Mononuclear cell (primary cell): ENCODE measurements around the gene SLC6A1. TPM values are rescaled to one million over a fixed set of nuclear protein-coding genes. Genes with fewer than 3 reads are reported as not detected.

ENCODE experiments used
- H3K27me3 ChIP-seq: 2 replicates; pipeline ENCODE4 v1.6.0; 2011; ENCODE audit warnings: low read length, control low read depth; ENCODE audit not compliant: insufficient read depth
- H3K4me1 ChIP-seq: 2 replicates; pipeline ENCODE4 v1.5.1; 2011; ENCODE audit warnings: mild to moderate bottlenecking, low read length, control low read depth; ENCODE audit not compliant: insufficient read depth
- H3K4me3 ChIP-seq: 2 replicates; pipeline ENCODE4 v1.5.1; 2011; ENCODE audit warnings: mild to moderate bottlenecking, low read length, moderate library complexity
- H3K9me3 ChIP-seq: 2 replicates; pipeline ENCODE4 v1.5.1; 2011; ENCODE audit warnings: low read depth, mild to moderate bottlenecking, control low read depth, low read length
- total RNA-seq: library from RNA; depleted of rRNA; stranded (reverse); fragments of >200 nt; gene quantifications from one replicate; pipeline ENCODE4 v1.2.3, GENCODE V29; 2012

The SLC6A1 gene
- total RNA-seq, 1 donor, result under 0.01 TPM

DNA sequence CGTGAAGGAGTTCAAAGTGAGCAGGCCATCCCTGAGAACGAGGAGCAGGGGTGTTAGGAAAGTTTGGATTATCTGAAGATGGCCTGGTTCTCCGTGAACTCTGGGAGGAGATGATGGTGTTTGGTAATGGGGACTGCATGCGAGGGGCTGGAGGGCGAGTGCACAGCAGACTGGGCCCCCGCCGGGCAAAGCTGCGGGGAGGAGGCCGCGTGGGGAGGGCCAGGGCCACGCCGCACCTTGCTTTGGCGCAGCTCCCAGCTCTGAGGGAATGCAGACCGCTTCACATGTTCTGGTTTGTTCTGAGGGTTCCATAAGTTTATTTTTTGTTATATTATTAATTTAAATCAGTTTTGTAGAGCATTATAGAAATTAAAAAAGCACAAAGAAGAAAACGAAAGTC lies 22.2 kb downstream of the SLC6A1 start:
- H3K4me3 ChIP-seq, result no peak overlapping the region
- H3K4me1 ChIP-seq, result no peaks in the 10 kb centered on the region
- H3K9me3 ChIP-seq, result no peaks in the 10 kb centered on the region
- H3K27me3 ChIP-seq, result no peaks in the 10 kb centered on the region

DNA sequence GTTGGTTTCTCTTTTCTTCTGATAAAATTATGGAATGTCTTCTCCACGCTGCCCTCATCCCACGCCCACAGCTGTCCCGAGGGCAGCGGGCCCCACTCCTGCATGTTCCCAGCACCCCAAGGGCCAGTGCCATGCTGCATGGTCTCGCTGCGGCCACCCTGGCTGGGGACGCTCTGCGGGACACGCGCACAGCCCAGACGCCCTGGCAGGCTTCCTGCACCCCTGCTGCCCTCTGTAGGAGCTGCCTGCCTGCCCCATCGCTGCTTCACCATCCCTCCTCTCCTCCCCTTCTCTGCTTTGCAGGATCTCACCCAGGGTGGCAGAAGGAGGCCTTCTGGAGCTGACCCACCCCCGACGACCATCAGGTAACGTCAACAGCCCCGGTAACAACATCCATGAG lies 22.8 kb downstream of the SLC6A1 start:
- Histone ChIP-seq H3K9me3 (no peaks in the 10 kb centered on the region), H3K27me3 (no peaks in the 10 kb centered on the region), H3K4me1 (no peaks in the 10 kb centered on the region), H3K4me3 (no peak overlapping the region)

DNA sequence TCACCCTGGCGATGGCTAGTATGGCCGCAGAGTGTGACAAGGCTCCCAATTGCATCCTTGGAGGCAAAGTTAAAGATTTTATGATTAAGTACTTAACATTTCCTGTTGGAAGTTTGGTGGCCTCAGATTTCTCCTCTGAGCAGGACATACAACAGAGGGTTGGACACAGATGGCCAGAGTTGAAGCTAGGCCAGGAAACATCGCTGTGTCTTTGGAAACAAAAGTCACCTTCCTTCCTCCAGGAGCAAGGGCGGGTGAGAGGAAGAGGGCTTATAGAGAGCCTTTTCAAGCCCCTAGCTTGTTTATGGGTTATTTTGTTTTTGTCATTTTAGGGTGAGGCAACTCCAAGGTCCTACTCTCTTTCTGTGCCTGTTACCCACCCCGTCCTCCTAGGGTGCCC lies 24.2 kb downstream of the SLC6A1 start:
- Histone ChIP-seq H3K4me3 (no peak overlapping the region), H3K9me3 (no peaks in the 10 kb centered on the region)

DNA sequence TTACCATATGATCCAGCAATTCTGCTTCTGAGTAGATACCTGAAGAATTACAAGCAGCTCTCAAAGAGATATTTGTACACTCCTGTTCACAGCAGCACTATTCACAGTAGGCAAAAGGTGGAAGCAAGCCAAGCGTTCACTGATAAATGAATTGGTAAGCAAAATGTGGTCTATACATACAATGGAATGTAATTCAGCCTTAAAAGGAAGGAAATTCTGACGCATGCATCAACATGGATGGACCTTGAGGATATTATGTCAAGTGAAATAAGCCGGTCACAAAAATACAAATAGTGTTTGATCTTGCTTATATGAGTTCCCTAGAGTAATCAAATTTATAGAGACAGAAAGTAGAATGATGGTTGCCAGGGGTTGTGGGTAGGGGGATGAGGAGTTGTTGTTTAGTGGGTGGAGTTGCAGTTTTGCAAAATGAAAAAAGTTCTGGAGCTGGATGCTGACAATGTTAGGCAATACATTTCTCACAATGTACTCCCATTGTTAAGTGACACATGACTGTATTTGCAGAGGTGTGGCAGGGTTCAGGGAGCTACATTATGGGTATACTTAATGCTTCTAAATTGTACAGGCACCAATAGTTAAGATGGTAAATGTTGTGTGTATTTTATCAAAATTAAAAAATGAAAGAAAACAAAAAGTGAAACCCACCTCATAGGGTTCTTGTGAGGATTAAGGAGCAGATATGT lies 26.7 kb downstream of the SLC6A1 start:
- Histone ChIP-seq H3K4me3 (no peak overlapping the region), H3K27me3 (no peaks in the 10 kb centered on the region), H3K9me3 (no peaks in the 10 kb centered on the region), H3K4me1 (no peaks in the 10 kb centered on the region)

More for the DNA sequence above, 24.2 kb downstream of the SLC6A1 start:
- no peaks in the 10 kb centered on the region for H3K4me1 ChIP-seq
- no peaks in the 10 kb centered on the region for H3K27me3 ChIP-seq

DNA sequence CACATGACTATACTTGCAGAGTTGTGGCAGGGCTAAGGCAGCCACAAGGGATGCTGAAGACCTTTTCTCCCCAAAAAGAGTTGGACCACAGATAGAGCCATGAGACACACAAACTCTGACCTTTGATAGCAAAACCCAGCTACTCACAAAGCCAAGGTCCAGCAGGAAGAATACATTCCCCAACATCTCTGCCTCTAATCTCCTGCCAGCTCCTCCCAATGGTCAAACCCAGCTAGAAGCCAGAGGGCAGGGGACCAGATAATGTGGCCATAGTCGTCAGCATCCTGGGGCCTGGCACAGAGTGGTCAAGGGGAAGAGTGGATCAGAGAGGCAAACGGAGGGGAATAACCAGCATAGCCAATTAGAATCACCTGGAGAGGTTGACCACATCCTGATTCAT lies 28.2 kb downstream of the SLC6A1 start:
- H3K4me3 ChIP-seq, result no peak overlapping the region
- H3K4me1 ChIP-seq, result no peaks in the 10 kb centered on the region
- no peaks in the 10 kb centered on the region for H3K9me3 ChIP-seq
- no peaks in the 10 kb centered on the region for H3K27me3 ChIP-seq

DNA sequence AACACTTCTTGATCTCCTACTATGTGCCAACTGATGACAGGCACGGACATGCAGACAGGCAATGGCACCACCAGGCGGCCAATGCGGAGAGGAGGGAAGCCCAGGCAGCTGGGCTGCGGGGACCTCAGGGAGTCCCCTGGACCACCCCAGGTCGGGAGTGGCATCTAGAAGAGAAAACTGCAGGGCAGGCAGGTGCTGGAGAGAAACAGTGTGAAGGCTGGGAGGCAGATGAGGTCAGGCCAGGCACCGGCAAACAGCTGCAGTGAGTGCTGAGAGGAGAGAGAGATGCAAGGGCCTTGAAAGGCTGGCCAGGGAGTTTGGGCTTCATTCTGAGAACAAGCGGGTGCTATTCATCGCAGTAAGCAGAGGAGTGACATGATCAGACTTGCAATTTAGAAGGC lies 29.1 kb downstream of the SLC6A1 start:
- no peaks in the 10 kb centered on the region for H3K9me3 ChIP-seq
- no peak overlapping the region for H3K4me3 ChIP-seq

DNA sequence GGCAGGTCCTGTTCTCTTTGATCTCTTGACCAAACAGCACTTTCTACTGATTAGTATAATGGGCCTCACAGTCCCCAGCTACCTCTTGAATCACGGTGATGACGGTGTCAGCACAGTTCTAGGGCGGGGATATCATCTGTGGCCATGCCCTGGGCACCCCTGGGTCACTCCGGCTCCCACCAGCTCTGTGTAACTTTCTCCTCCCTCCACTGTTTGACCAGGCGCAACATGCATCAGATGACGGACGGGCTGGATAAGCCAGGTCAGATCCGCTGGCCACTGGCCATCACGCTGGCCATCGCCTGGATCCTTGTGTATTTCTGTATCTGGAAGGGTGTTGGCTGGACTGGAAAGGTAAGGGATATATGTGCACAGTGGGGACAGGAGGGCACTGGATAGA lies 29.6 kb downstream of the SLC6A1 start:
- Histone ChIP-seq H3K27me3 (no peaks in the 10 kb centered on the region), H3K9me3 (no peaks in the 10 kb centered on the region), H3K4me3 (no peak overlapping the region), H3K4me1 (no peaks in the 10 kb centered on the region)

More for the DNA sequence above, 29.1 kb downstream of the SLC6A1 start:
- H3K27me3 ChIP-seq, result no peaks in the 10 kb centered on the region
- H3K4me1 ChIP-seq, result no peaks in the 10 kb centered on the region

DNA sequence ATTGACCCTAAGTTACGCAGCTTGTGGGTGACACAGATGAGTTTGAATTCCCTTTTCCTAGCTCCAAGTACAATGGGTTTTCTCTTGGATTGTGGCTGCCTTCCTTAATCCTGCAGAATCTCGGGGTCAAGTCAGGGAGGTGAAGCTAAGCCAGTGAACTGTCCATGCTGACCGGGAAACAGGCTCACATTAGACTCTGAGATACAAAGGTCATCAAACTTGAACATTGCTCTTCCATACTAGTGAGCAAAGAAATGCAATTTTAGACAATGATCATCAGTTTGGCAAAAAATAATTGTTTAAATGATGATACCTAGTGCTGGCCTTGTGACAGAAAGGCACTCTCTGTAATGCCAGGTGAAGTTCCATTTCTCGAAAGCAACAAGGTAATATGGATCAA lies 31.6 kb downstream of the SLC6A1 start:
- Histone ChIP-seq H3K9me3 (no peaks in the 10 kb centered on the region), H3K27me3 (no peaks in the 10 kb centered on the region), H3K4me3 (no peak overlapping the region), H3K4me1 (no peaks in the 10 kb centered on the region)

DNA sequence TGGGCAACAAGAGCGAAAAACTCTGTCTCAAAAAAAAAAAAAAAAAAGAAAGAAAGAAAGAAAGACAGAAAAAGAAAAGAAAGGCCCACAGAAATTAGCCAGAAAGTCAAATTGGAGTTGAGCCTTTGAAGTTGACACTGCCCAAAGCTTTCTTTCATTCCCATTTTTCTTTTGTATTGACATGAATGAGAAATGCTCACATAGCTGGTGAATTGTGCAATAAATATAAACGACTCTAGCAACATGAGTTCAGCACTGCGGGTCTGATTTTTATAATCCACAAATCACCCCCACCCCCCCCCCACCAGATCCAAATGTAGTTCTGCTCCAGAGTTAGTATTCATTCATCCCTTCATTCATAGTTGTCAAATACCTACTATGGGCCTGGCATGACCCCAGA lies 37.4 kb downstream of the SLC6A1 start:
- Histone ChIP-seq H3K9me3 (no peaks in the 10 kb centered on the region), H3K27me3 (no peaks in the 10 kb centered on the region), H3K4me3 (no peak overlapping the region), H3K4me1 (no peaks in the 10 kb centered on the region)

DNA sequence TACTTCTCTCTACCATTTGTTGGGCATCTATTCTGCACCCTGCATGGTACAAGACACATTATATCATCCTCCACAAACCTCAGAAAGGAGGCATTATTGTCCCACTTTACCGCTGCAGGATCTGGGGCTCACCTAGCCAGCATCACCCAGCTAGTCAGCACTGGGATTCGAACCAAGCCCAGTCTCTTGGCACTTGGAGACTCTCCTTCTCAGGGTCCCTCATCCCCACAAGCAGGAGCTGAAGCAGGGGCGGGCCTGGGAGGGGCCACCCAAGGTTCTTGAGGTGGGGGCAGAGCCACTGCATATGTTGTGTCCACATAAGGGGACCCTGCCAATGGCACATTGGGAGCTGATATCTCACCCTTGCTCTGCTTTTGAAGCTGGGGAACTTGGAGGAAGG lies 41.3 kb downstream of the SLC6A1 start:
- no peak overlapping the region for H3K4me3 ChIP-seq
- H3K27me3 ChIP-seq, result peaks cover 20% of the 10 kb centered on the region
- H3K4me1 ChIP-seq, result no peaks in the 10 kb centered on the region

DNA sequence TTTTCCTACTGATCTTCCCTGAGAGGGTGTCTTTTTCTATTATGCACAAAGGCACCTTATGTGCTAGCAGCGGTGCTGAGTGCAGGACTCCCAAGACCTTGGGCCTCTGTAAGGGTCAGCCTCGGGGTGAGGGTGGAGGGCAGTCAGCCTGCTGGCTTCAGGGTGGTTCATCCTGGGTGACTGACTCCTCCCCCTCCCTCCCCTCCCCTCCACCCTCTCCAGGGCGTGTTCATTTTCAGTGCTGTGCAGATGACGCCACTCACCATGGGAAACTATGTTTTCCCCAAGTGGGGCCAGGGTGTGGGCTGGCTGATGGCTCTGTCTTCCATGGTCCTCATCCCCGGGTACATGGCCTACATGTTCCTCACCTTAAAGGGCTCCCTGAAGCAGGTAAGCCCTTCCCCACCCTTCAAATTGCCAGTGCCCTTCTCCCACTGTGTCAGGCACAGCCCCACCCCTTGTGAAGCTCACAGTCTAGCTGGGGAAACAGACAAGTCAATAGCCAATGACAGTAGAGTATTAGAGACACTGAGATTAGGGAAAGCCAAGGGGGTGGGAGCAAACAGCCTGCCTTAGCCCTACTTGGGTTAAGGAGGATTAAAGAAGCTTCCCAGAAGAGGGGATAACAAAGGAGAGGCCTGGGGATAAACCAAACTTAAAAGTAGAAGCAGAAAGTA lies 41.9 kb downstream of the SLC6A1 start:
- H3K4me1 ChIP-seq, result no peaks in the 10 kb centered on the region
- H3K27me3 ChIP-seq, result peaks cover 20% of the 10 kb centered on the region
- no peaks in the 10 kb centered on the region for H3K9me3 ChIP-seq
- no peak overlapping the region for H3K4me3 ChIP-seq

More for the DNA sequence above, 41.3 kb downstream of the SLC6A1 start:
- H3K9me3 ChIP-seq, result no peaks in the 10 kb centered on the region

DNA sequence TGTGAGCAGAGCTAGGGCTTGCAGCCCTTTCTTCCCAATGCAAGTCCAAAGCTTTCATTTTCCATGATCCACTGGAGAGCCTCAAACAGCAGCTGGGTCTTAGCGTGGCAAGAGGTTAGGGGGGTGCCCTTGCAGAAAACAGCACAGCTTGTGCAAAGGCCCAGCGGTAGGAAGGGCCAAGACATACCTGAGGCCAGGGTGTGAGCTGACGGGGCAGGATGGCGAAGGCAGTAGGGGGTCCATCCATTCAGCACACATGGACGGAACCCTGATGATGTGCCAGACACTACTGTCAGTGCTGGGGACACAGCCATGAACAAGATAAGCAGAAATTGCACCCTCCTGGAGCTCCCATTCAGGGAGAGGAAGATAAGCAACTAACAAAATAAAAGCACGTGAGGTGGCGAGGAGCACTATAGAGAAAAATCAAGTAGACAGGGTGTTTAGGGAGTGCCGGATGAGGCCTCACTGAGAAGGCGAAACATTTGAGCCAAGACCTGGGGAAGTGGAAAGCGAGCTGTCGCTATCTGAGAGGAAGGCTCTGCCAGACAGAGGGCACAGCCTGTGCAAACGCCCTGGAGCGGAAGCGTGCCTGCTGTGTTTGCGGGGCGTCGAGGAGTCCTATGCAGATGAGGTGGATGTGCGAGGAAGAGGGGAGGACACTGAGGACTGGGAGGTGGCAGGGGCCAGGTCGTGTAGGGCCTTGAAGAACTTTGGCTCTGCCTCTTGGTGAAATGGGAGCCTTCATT lies 43.4 kb downstream of the SLC6A1 start:
- H3K4me3 ChIP-seq, result no peak overlapping the region
- H3K4me1 ChIP-seq, result no peaks in the 10 kb centered on the region
- H3K9me3 ChIP-seq, result no peaks in the 10 kb centered on the region
- peaks cover 20% of the 10 kb centered on the region for H3K27me3 ChIP-seq

DNA sequence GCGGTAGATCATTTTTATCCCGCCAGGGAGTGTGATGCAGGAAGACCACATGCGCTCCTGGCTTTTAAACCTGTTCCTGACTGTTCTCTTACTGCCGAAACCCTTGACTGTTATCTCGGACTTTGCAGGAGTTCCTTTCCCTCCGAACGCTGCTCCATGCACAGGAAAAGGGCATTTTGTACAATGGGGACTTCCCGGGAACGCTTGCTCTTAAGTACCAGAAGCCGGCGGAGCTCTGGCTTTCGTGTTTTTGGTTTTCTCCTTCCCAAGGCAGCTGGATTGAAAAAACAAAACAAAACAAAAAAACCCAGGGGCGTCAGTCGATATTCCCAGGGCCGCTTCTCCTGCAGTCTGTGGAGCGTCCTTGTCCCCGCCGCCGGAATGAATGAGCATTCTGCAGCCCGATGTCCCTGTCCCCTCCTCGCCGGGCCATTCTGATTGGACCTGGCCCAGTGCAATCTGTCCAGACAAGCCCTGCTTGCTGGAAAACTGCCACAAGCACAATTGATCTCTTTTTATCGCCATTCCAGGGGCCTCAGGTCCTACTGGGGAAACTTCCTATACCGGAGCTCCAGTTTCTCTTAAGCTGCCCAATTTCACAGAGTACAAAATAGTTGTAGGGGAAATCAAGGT lies 44.8 kb downstream of the SLC6A1 start:
- Histone ChIP-seq H3K27me3 (peaks cover 20% of the 10 kb centered on the region), H3K9me3 (no peaks in the 10 kb centered on the region), H3K4me3 (no peak overlapping the region), H3K4me1 (no peaks in the 10 kb centered on the region)

DNA sequence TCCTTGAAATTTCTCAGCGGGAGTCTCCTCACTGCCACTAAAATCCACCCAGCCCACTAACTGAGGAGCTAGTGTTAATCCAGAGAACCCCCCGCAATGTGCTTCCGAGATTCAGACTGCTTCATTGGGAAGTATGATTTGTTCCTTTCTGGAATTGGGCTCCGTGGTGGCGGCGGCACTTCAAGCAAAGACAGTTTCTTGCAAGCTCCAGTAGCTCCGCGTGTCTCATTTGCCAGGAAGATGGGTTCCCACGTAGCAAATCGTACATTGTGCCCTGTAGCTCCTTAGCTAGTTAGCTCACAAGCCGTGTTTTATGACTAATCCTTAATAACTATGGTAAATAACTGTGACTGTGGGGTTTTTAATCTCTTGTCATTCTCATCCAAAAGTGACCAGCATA lies 45.4 kb downstream of the SLC6A1 start:
- Histone ChIP-seq H3K4me1 (no peaks in the 10 kb centered on the region), H3K9me3 (no peaks in the 10 kb centered on the region), H3K4me3 (no peak overlapping the region), H3K27me3 (peaks cover 20% of the 10 kb centered on the region)

DNA sequence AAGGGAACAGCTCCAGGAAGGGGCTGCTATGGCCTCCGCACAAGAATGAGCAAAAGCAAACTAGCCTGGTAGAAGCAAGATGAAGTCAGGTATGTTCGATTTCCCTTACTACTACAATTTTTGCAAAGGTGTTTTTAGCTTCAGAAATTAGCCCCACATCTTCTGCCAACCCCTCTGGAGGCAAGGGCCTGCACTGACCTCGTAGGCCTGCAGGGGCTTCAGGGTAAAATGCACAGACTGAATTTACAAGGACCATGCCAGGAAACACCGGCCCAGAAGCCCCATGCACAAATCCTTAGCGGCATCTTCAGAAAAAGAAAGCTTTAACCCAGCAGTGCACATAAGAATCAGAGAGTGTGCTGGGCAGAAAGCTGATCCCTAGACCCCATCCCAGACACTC lies 53.0 kb downstream of the SLC6A1 start:
- H3K27me3 ChIP-seq, result no peaks in the 10 kb centered on the region
- no peaks in the 10 kb centered on the region for H3K9me3 ChIP-seq
- no peak overlapping the region for H3K4me3 ChIP-seq
- H3K4me1 ChIP-seq, result no peaks in the 10 kb centered on the region
